Endodermal cell (in vitro differentiated cells): ENCODE measurements around the gene ERBB4. TPM values are rescaled to one million over a fixed set of nuclear protein-coding genes. Genes with fewer than 3 reads are reported as not detected.

ENCODE experiments used
- DNase-seq: peaks from one replicate; pipeline ENCODE4 v3.0.0-alpha.2; 2017
- H3K27ac ChIP-seq: 2 replicates; pipeline ENCODE4 v1.5.1; 2013; ENCODE audit warnings: mild to moderate bottlenecking, low read depth, low read length, moderate library complexity
- H3K27me3 ChIP-seq: 2 replicates; pipeline ENCODE4 v1.6.1; 2013; ENCODE audit warnings: mild to moderate bottlenecking, low read length, moderate library complexity; ENCODE audit not compliant: insufficient read depth, control insufficient read depth, poor library complexity, severe bottlenecking
- H3K36me3 ChIP-seq: 2 replicates; pipeline ENCODE4 v1.7.0; 2013; ENCODE audit warnings: mild to moderate bottlenecking, low read length, moderate library complexity; ENCODE audit not compliant: control insufficient read depth, insufficient read depth
- H3K4me1 ChIP-seq: one replicate; pipeline ENCODE4 v1.7.0; 2013; ENCODE audit warnings: low read length; ENCODE audit not compliant: control insufficient read depth, insufficient read depth
- H3K4me3 ChIP-seq: 2 replicates; pipeline ENCODE4 v1.5.1; 2013; ENCODE audit warnings: mild to moderate bottlenecking, low read length, moderate library complexity
- H3K9ac ChIP-seq: 2 replicates; pipeline ENCODE4 v1.6.1; 2013; ENCODE audit warnings: mild to moderate bottlenecking, low read length, moderate library complexity; ENCODE audit not compliant: poor library complexity, severe bottlenecking; ENCODE audit errors: extremely low read depth
- H3K9me3 ChIP-seq: 2 replicates; pipeline ENCODE4 v1.6.1; 2013; ENCODE audit warnings: mild to moderate bottlenecking, low read length, moderate library complexity; ENCODE audit not compliant: control insufficient read depth
- H3K27ac Mint-ChIP-seq: 2 replicates; pipeline ENCODE4 v1.8.0; 2020; ENCODE audit warnings: mixed read lengths
- H3K27me3 Mint-ChIP-seq: 2 replicates; pipeline ENCODE4 v1.8.0; 2021; ENCODE audit warnings: mild to moderate bottlenecking, mixed read lengths; ENCODE audit not compliant: insufficient read depth
- H3K36me3 Mint-ChIP-seq: 2 replicates; pipeline ENCODE4 v1.8.0; 2020; ENCODE audit warnings: low read depth, mixed read lengths
- H3K4me1 Mint-ChIP-seq: 2 replicates; pipeline ENCODE4 v1.8.0; 2020; ENCODE audit warnings: mixed read lengths
- H3K4me3 Mint-ChIP-seq: 2 replicates; pipeline ENCODE4 v1.8.0; 2020; ENCODE audit warnings: mild to moderate bottlenecking, moderate library complexity, mixed read lengths
- H3K9me3 Mint-ChIP-seq: 2 replicates; pipeline ENCODE4 v1.8.0; 2020; ENCODE audit warnings: mild to moderate bottlenecking, mixed read lengths
- CTCF ChIP-seq: fragments of 200-600 bp; sonication (generic); conservative IDR thresholded peaks from 2 replicates; pipeline ENCODE4 v1.5.0; 2021; ENCODE audit warnings: antibody characterized with exemption, mild to moderate bottlenecking
- WGBS, 2 experiments: methylation state at CpG; one replicate each; pipeline versions ENCODE4 v1.1.5 to v1.1.7; 2013; ENCODE audit warnings: missing lambda C conversion rate in 2 of 2, mixed read lengths in 1 of 2; ENCODE audit not compliant: insufficient coverage in 1 of 2, insufficient read length in 1 of 2; 5-methylcytosine and 5-hydroxymethylcytosine counted together
- total RNA-seq, 2 donors: library from RNA; stranded (reverse); fragmentation: NEBNext Ultra II Directional in 1 of 2; extraction: Animal tissue kit (Norgen Biotek cat#: 25700) in 1 of 2; gene quantifications; 2 replicates in 1 of 2; 3 replicates in 1 of 2; pipeline ENCODE4 v1.2.1, GENCODE V29; 2021

The ERBB4 gene
- total RNA-seq, 2 donors from 2014 or later, result 154 to 158 TPM

DNA sequence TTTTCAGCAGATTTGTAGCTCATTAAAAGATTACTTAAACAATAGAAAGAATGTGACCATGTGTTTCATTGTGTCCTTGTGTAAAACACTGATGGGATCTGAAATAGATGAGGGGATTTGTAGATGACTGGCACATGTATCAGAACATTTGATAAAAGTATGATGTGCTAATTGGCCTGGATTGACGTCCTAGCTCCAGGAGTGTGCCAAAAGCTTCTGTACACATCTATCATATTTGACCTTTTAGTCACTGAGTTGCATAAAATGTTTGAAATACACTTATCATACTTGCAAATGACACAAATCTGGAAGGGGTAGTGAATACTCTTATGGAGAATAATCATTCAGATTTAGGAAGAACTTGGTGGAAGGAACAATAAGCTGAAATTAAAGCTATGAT is 778.5 kb downstream of the ERBB4 start:
- Mint-ChIP-seq H3K4me1 (no peaks in the 10 kb centered on the region), H3K9me3 (no peaks in the 10 kb centered on the region), H3K36me3 (no peaks in the 10 kb centered on the region), H3K27me3 (no peaks in the 10 kb centered on the region), H3K4me3 (no peak overlapping the region), H3K27ac (no peak overlapping the region)
- Histone ChIP-seq H3K9ac (no peak overlapping the region), H3K36me3 (no peaks in the 10 kb centered on the region), H3K9me3 (no peaks in the 10 kb centered on the region), H3K4me3 (no peak overlapping the region), H3K4me1 (no peaks in the 10 kb centered on the region), H3K27ac (no peak overlapping the region), H3K27me3 (no peaks in the 10 kb centered on the region)
- DNase-seq, result no peak
- WGBS, 2 experiments, result 89% methylated on average over 1 of the region's 1 CpG; no CpG with 5 or more reads in 1 of the 2 experiments
- no peak for TF ChIP-seq CTCF

- no peaks in the 10 kb centered on the region for H3K4me1 Mint-ChIP-seq
These were observed 782.3 kb downstream of the ERBB4 start for GRCh38 chr2:211756266-211756665.

DNA sequence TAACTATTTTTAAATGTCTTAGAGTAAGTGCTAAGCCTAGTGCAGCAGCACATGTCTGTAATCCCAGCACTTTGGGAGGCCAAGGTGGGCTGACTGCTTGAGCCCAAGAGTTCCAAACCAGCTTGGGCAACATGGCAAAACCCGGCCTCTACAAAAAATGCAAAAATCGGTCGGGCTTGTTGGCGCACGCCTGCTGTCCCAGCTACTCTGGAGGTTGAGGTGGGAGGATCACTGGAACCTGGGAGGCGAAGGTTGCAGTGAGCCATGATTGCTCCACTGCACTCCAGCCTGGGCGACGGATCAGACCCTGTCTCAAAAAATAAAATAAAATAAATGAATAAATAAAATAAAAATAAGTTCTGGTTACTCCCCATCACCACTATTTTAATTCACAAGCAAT is 783.4 kb downstream of the ERBB4 start:
- Mint-ChIP-seq H3K4me1 (no peaks in the 10 kb centered on the region), H3K36me3 (no peaks in the 10 kb centered on the region), H3K27ac (no peak overlapping the region)

More at GRCh38 chr2:211756266-211756665, 782.3 kb downstream of the ERBB4 start:
- no peak for TF ChIP-seq CTCF
- Histone ChIP-seq H3K9me3 (no peaks in the 10 kb centered on the region), H3K9ac (no peak overlapping the region), H3K27ac (no peak overlapping the region), H3K27me3 (no peaks in the 10 kb centered on the region), H3K36me3 (no peaks in the 10 kb centered on the region), H3K4me3 (no peak overlapping the region), H3K4me1 (no peaks in the 10 kb centered on the region)
- Mint-ChIP-seq H3K36me3 (no peaks in the 10 kb centered on the region), H3K27me3 (no peaks in the 10 kb centered on the region), H3K4me3 (no peak overlapping the region), H3K27ac (no peak overlapping the region), H3K9me3 (no peaks in the 10 kb centered on the region)
- no peak for DNase-seq
- 93 to 100% methylated on average over 2 of the region's 2 CpGs for WGBS, 2 experiments

More for the DNA sequence above, 783.4 kb downstream of the ERBB4 start:
- Mint-ChIP-seq H3K9me3 (no peaks in the 10 kb centered on the region), H3K27me3 (no peaks in the 10 kb centered on the region), H3K4me3 (no peak overlapping the region)
- Histone ChIP-seq H3K36me3 (no peaks in the 10 kb centered on the region), H3K27ac (no peak overlapping the region), H3K4me1 (no peaks in the 10 kb centered on the region), H3K4me3 (no peak overlapping the region), H3K9me3 (no peaks in the 10 kb centered on the region), H3K9ac (no peak overlapping the region), H3K27me3 (no peaks in the 10 kb centered on the region)
- TF ChIP-seq CTCF, result no peak
- 84 to 94% methylated on average over 5 to 6 of the region's 8 CpGs for whole genome bisulfite sequencing, 2 experiments
- no peak for DNase-seq
